OCI-LY1 (cell line): ENCODE results near the gene NDUFB11.
A peak's percentile ranks its signal among the peaks of the same experiment; 100 is the strongest.

Source experiments
- H2AFZ ChIP-seq: fragments of 200-600 bp; sonication (generic), shearing (Covaris generic); 2 replicates; pipeline ENCODE4 v1.6.0; 2014; ENCODE audit warnings: antibody characterized with exemption, mild to moderate bottlenecking, low read length
- H3F3A ChIP-seq: fragments of 200-600 bp; sonication (generic), shearing (Covaris generic); 2 replicates; pipeline ENCODE4 v1.6.0; 2014; ENCODE audit warnings: mild to moderate bottlenecking, antibody characterized with exemption, low read length, moderate library complexity; ENCODE audit not compliant: insufficient read depth
- H3K27ac ChIP-seq: fragments of 200-600 bp; sonication (generic); 2 replicates; pipeline ENCODE4 v1.5.1; 2014; ENCODE audit warnings: low read length, mixed run types, mild to moderate bottlenecking, low read depth; ENCODE audit not compliant: poor library complexity, severe bottlenecking
- H3K27me3 ChIP-seq: fragments of 200-600 bp; sonication (generic); 2 replicates; pipeline ENCODE4 v1.6.0; 2014; ENCODE audit warnings: antibody characterized with exemption, mild to moderate bottlenecking, low read length, moderate library complexity; ENCODE audit not compliant: insufficient read depth
- H3K36me3 ChIP-seq: fragments of 200-600 bp; sonication (generic); 2 replicates; pipeline ENCODE4 v1.6.1; 2014; ENCODE audit warnings: mild to moderate bottlenecking, antibody characterized with exemption, low read length, moderate library complexity, mixed read lengths; ENCODE audit not compliant: insufficient read depth
- H3K4me1 ChIP-seq: fragments of 200-600 bp; sonication (generic); 2 replicates; pipeline ENCODE4 v1.5.1; 2014; ENCODE audit warnings: mild to moderate bottlenecking, low read length, moderate library complexity; ENCODE audit not compliant: insufficient read depth, severe bottlenecking
- H3K4me2 ChIP-seq: fragments of 200-600 bp; sonication (generic), shearing (Covaris generic); 2 replicates; pipeline ENCODE4 v1.6.1; 2014; ENCODE audit warnings: low read length
- H3K4me3 ChIP-seq: fragments of 200-600 bp; sonication (generic); 2 replicates; pipeline ENCODE4 v1.5.1; 2014; ENCODE audit warnings: low read length, low read depth, mild to moderate bottlenecking, mixed read lengths; ENCODE audit not compliant: poor library complexity, severe bottlenecking
- H3K79me2 ChIP-seq: fragments of 200-600 bp; shearing (Covaris generic); 2 replicates; pipeline ENCODE4 v1.6.1; 2016; ENCODE audit warnings: mixed run types, low read length, mixed read lengths; ENCODE audit not compliant: insufficient read depth
- H3K9ac ChIP-seq: fragments of 200-600 bp; sonication (generic), shearing (Covaris generic); 2 replicates; pipeline ENCODE4 v1.6.1; 2014; ENCODE audit warnings: mild to moderate bottlenecking, low read length, mixed read lengths
- H3K9me2 ChIP-seq: fragments of 200-600 bp; sonication (generic), shearing (Covaris generic); 2 replicates; pipeline ENCODE4 v1.6.1; 2014; ENCODE audit warnings: low read depth, mild to moderate bottlenecking, low read length, mixed read lengths
- H3K9me3 ChIP-seq: fragments of 200-600 bp; shearing (Covaris generic); 2 replicates; pipeline ENCODE4 v1.6.1; 2014; ENCODE audit warnings: low read length, mixed read lengths
- H4K20me1 ChIP-seq: fragments of 200-600 bp; sonication (generic), shearing (Covaris generic); 2 replicates; pipeline ENCODE4 v1.6.0; 2016; ENCODE audit warnings: mild to moderate bottlenecking, low read length; ENCODE audit not compliant: insufficient read depth
- EZH2 ChIP-seq: fragments of 200-600 bp; sonication (generic), shearing (Covaris generic); IDR thresholded peaks from 2 replicates; pipeline ENCODE4 v1.8.0; 2017; ENCODE audit warnings: borderline replicate concordance, mixed run types, mild to moderate bottlenecking, antibody characterized with exemption, low read length, moderate library complexity, mixed read lengths
- TF ChIP-seq, protein P1 (sequence below): fragments of 200-600 bp; sonication (generic), shearing (Covaris generic); IDR thresholded peaks from 2 replicates; pipeline ENCODE4 v1.5.1; 2017; ENCODE audit warnings: mild to moderate bottlenecking, antibody characterized with exemption, low read length, moderate library complexity, mixed read lengths

NDUFB11 gene

DNA sequence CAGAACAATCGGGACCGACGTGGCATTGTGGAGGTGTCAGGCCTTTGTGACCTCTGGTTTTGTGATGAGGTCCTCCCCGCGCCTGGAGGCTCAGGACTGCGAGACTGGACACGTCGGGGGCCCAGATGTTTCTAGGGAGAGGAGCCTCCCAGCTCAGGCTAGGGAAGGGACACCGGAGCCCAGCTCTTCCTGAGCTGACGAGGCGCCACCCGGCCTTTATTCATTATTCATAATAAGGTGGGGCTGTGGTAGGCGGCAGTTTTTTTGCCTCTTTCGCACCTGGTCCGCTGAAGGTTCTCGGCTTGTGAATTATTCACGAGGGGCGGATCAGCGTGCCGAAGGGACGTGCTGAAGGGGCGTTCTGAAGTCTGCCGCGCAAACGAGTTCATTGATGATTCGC lies 46.8 kb upstream of the NDUFB11 start:
- no peaks in the 10 kb centered on the region for H4K20me1 ChIP-seq
- no peak overlapping the region for H2AFZ ChIP-seq
- H3K36me3 ChIP-seq: peaks cover 18% of the 10 kb centered on the region
- H3K27me3 ChIP-seq: no peaks in the 10 kb centered on the region
- peak overlapping the region; percentile 98 for H3K27ac ChIP-seq
- peaks cover 33% of the 10 kb centered on the region for H3K4me1 ChIP-seq
- no peaks in the 10 kb centered on the region for H3K9me2 ChIP-seq
- H3K9me3 ChIP-seq: no peaks in the 10 kb centered on the region
- TF ChIP-seq, protein P1, sequence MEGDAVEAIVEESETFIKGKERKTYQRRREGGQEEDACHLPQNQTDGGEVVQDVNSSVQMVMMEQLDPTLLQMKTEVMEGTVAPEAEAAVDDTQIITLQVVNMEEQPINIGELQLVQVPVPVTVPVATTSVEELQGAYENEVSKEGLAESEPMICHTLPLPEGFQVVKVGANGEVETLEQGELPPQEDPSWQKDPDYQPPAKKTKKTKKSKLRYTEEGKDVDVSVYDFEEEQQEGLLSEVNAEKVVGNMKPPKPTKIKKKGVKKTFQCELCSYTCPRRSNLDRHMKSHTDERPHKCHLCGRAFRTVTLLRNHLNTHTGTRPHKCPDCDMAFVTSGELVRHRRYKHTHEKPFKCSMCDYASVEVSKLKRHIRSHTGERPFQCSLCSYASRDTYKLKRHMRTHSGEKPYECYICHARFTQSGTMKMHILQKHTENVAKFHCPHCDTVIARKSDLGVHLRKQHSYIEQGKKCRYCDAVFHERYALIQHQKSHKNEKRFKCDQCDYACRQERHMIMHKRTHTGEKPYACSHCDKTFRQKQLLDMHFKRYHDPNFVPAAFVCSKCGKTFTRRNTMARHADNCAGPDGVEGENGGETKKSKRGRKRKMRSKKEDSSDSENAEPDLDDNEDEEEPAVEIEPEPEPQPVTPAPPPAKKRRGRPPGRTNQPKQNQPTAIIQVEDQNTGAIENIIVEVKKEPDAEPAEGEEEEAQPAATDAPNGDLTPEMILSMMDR: no peak
- TF ChIP-seq EZH2: no peak
- peak overlapping the region; percentile 91 for H3K4me3 ChIP-seq
- H3K9ac ChIP-seq: peak overlapping the region; percentile 100
- H3K4me2 ChIP-seq: peak overlapping the region; percentile 96
- H3K79me2 ChIP-seq: peaks cover 26% of the 10 kb centered on the region
- H3F3A ChIP-seq: no peaks in the 10 kb centered on the region

DNA sequence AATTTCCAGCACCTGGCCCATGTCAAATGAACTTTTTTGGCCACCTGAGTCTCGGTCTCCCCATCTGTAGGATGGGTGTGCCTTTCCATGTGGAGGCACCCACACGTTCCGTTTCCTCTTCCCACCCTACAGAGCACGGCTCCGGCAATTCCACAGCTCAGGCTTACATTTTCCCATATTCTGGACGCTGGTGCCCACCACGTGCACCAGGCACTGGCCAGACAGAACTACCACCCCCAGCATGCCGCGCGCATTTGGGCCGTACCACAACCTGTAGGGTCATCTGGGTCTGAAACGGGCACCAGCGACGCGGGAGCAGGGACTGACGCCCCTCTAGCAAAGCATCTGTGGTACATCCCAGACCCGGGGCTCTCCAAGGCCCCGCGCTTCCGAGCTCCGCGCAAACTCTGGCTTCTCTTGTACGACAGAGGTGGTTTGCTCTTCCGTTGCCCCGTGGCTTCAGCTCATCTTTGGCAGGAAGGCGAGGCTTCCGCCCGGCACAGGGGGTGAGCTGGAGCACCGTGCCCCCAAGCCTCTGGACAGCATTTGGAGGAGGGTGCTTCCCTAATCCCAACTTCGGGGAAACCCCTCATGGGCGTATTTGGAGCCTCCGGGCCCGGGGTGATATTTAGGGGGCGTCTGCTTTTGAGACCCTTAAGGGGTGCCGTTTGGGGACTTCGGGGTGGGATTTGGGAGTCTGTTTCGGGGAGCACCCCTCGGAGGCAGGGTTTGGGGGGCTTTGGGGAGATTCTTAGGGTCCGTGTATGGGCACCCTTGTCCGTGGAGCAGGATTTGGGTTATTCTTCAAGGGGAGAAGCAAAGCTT lies 46.2 kb upstream of the NDUFB11 start:
- Histone ChIP-seq H3K4me1 (peaks cover 26% of the 10 kb centered on the region), H3K27ac (peak overlapping the region; percentile 98), H2AFZ (no peak overlapping the region), H3K27me3 (no peaks in the 10 kb centered on the region), H3K9me2 (no peaks in the 10 kb centered on the region), H3K4me3 (peak overlapping the region; percentile 91), H3K36me3 (peaks cover 18% of the 10 kb centered on the region), H3K4me2 (peak overlapping the region; percentile 96), H3F3A (no peaks in the 10 kb centered on the region), H4K20me1 (no peaks in the 10 kb centered on the region), H3K9ac (peak overlapping the region; percentile 100), H3K79me2 (peaks cover 20% of the 10 kb centered on the region), H3K9me3 (no peaks in the 10 kb centered on the region)
- TF ChIP-seq, protein P1: no peak
- no peak for TF ChIP-seq EZH2

DNA sequence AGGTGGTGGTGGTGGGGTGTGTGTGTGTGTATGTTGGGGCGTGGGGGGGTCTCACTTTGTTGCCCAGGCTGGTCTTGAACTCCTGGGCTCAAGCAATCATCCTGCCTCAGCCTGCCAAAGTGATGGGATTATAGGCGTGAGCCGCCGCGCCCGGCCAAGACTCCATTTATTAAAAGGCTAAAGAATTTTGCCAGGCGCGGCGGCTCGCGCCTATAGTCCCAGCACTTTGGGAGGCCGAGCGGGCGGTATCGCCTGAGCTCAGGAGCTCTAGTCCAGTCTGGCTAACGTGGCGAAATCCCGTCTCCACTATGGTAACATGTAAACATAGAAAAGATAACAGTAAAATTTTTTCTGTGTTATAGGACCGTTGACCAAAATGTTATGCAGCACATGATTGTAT lies 45.4 kb upstream of the NDUFB11 start:
- Histone ChIP-seq H2AFZ (no peak overlapping the region), H3K4me1 (peaks cover 19% of the 10 kb centered on the region), H3K27me3 (no peaks in the 10 kb centered on the region), H3F3A (no peaks in the 10 kb centered on the region), H3K4me3 (no peak overlapping the region), H3K4me2 (no peak overlapping the region; the same call in 1 of the 2 replicates), H3K9me3 (no peaks in the 10 kb centered on the region), H3K79me2 (peaks cover 13% of the 10 kb centered on the region), H4K20me1 (no peaks in the 10 kb centered on the region), H3K9me2 (no peaks in the 10 kb centered on the region), H3K27ac (no peak overlapping the region), H3K9ac (no peak overlapping the region), H3K36me3 (peaks cover 22% of the 10 kb centered on the region)
- TF ChIP-seq, protein P1: no peak
- no peak for TF ChIP-seq EZH2
